Tongue (tissue), 2 donors: Measurements from ENCODE around the gene ATG13. TPM values are rescaled to one million over a fixed set of nuclear protein-coding genes. Genes with fewer than 3 reads are reported as not detected.
A peak's percentile ranks its signal among the peaks of the same experiment; 100 is the strongest.

Source experiments
- DNase-seq: peaks from one replicate; pipeline ENCODE4 v3.0.0-alpha.2; 2015
- total RNA-seq: library from RNA; depleted of rRNA; stranded (reverse); fragments of >200 nt; gene quantifications from one replicate; pipeline ENCODE4 v1.2.3, GENCODE V29; 2014

Gene ATG13
- total RNA-seq, 1 donor from 2014 or later = 56.8 TPM

DNA sequence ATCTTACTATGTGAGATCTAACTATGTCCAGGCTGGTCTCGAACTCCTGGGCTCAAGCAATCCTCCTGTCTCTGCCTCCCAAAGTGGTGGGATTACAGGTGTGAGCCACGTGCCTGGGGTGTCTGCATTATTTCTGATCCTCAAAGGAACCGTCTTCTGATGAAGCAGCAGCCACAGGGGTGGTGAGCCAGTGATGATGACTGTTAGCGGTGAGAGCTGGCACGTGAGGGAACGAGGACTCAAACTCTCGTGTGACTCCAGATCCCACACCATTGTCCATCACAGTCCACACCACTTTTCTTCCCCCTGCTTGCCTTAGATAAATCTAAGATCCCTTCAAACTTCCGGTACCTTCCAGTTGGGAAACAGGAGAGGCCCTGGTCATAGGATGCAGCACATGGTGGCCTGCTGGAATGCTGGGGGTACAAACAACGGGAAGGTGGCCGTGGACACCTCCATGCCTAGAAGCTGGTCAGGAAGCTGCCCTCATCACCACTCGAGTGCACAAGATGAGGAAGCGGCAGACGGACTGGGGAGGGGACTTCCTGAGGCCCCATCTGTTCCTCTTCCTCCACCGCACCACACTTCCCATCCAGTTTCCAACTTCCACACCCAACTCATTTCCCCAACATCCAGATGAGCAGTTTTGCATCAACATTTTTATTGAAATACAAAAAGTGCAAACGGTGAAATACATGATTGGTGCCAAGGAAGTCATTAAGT lies 59.2 kb downstream of the ATG13 start:
- no peak for DNase-seq

GRCh38 chr11:46677169-46677568 lies 59.8 kb downstream of the ATG13 start:
- no peak for DNase-seq

DNA sequence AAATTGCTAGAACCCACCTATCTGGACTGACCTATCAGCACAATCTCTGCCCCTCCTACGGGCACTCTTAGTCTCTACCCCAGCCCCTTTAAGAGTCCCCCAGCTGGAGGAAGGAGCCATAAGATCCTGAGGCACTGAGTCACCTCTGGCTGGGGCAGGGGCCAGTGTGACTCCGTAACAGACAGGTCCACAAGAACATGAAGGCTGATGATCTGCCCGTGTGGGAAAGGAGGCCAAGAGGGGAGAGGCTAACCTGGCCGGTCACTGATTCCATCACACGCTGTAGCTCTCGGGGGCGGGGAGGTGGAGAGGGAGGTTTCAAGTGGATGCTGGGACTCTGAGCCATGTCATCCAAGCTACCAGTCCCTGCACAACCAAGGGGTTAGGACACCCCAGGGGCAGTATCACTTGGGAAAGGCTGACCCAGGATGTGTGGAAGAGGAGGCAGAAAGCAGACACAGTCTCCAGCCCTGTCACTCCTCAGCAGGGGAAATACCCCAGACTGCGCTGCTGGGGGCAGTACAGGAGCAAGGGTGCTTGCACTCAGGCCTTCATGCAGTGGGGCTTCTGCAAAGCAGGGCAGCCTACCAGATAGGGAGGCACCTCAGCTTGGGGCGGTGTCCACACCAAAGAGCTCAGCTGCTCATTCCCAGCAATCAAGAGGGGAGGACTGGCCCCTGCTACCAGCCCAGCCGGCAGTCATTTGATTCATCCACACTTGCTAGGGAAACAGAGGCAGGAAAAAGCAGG lies 60.8 kb downstream of the ATG13 start:
- DNase-seq = no peak

- no peak for DNase-seq
Measured at GRCh38 chr11:46678741-46679130, 61.4 kb downstream of the ATG13 start.

DNA sequence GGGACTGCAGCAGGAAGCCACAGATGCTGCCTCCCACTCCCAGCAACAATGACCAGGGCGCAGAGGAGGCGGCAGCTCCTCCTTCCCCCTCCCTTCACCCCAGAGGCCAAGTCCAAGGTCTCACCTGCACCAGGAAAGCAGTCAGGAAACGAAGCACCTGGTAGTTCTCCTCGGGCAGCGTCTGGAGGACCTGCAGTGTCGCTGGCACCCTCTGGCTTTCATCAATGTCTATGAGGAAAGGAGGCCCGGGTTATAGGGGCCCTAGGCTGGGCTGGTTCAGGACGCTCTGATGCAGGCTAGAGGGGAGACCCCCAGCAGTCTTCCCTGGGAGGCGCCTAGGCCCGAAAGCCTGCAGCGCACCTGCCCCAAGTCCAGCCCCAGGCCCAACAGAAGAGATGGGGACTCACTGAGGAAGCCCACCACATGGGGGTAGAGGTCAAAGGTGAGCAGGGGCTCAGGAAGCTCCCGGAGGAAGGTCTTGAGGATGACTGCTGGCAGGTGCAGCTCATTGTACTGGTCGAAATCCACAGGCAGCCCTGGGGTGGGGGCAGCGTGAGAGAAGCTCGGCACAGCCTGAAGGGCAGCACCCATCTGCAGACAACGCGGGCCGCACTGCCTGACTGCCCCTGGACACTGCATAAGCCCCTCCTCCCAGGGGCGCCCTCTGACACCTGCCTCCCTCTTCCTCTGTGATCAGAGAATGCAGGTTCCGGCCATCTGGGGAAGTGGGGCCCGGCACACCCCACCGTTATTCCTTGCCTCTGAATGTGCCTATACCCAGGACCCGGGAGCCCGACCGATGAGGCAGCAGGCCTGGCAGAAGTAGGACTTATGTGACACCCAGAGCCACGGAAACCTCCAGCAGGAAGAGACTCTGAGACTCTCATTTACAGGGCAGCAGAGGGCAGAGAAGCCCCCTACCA lies 62.1 kb downstream of the ATG13 start:
- no peak for DNase-seq

- no peak for DNase-seq
Measured at GRCh38 chr11:46680164-46680760, 62.9 kb downstream of the ATG13 start.

GRCh38 chr11:46680815-46681214 lies 63.5 kb downstream of the ATG13 start:
- no peak for DNase-seq

- no peak for DNase-seq
Measured at GRCh38 chr11:46681814-46682213, 64.5 kb downstream of the ATG13 start.

- DNase-seq = no peak
Measured at GRCh38 chr11:46682773-46683752, 65.7 kb downstream of the ATG13 start.

- DNase-seq = no peak
Measured at GRCh38 chr11:46684367-46684766, 67.0 kb downstream of the ATG13 start.

DNA sequence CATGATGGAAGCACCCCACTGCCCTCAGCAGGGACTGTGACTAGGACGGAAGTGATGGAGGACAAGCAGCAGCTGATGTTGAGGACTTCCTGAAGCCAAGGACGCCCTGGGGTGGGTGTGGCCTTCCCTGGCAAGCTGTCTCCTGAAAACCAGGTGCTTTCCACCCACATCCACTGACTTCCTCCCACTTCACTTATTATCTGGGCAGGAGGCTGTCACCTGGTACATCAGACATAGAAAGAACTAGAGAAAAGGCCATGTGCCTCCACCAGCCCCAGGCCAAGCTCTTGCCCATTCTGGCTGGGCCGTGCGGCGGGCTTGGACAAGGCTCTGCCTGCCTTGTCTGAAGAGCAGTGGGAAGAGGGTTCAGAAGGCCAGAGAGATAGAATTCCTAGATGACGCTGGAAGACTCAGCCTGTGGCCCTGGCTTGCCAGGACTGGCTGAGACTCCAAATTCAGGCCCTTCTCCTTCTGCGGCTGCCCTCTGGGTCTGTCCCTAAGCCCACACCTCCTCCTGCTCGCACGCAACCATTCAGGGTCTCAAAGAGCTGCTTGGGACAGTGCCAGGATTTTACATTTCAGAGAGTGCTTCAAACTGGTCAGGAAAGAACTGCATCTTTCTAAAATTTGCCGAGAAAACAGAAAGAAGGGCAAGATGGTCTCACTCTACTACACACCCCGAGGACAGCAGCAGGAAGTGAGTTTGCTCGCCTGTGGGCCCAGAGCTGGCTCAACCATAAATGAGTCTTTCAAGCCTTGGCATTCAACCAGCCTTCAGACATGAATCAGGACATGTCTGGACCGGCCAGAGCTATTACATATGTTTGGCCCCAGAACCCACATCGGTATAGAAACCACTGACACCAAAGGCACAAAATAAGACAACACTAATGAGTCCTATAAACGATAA lies 69.8 kb downstream of the ATG13 start:
- peak; percentile 18 for DNase-seq

- no peak for DNase-seq
Measured at GRCh38 chr11:46690702-46691101, 73.3 kb downstream of the ATG13 start.

DNA sequence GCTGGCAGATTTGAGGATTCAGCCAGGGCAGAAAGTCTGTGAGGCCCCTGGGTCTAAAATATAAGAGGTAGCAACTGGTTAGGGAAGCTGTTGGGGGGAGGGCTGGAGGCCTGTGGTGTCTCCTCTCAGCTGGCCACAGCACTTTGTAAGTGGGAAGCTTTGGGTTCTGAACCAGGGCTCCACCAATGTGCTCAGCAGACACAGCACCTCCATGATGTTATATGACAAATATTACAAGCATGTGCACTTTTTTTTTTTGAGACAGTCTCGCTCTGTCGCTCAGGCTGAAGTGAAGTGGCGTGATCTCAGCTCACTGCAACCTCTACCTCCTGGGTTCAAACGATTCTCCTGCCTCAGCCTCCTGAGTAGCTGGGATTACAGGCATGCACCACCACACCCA lies 75.1 kb downstream of the ATG13 start:
- DNase-seq = no peak

DNA sequence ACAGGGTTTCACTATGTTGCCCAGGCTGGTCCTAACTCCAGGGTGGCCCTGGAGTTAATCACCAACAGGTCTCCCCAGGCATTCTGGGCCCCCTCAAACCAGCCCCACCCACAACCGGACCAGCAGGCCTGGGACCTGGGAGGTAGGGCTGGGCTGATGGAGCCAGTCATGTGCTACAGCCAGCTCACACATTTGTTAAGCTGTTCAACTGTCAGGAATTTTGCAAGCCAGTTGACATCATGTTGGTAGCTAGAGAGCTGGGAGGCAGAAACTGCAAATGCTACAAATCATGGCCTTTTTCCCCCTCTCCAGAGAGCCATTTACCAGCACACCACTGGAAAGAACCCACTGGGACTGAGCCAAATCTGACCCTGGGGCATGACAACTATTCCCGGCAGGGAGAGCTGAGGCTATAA lies 76.3 kb downstream of the ATG13 start:
- no peak for DNase-seq

DNA sequence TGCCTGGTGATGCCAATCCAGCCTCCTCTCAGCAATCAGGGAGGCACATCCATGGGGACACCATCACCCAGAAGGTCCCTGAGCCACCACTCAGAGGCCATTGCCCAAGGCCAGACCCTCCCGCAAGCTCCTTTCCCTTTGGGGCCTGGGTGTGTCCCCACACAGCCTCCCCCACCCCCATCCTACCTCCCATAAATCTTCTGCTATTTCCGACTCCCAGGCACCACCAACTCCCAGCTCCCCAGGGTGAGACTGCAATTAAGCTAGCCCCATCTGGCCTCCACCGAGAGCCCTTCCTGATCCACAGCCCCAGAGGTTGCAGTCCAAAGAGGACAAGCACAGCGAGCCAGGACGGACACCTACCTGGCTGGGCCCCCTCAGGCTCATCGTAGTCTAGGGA lies 76.7 kb downstream of the ATG13 start:
- no peak for DNase-seq

GRCh38 chr11:46694607-46695006 lies 77.3 kb downstream of the ATG13 start:
- DNase-seq = no peak

DNA sequence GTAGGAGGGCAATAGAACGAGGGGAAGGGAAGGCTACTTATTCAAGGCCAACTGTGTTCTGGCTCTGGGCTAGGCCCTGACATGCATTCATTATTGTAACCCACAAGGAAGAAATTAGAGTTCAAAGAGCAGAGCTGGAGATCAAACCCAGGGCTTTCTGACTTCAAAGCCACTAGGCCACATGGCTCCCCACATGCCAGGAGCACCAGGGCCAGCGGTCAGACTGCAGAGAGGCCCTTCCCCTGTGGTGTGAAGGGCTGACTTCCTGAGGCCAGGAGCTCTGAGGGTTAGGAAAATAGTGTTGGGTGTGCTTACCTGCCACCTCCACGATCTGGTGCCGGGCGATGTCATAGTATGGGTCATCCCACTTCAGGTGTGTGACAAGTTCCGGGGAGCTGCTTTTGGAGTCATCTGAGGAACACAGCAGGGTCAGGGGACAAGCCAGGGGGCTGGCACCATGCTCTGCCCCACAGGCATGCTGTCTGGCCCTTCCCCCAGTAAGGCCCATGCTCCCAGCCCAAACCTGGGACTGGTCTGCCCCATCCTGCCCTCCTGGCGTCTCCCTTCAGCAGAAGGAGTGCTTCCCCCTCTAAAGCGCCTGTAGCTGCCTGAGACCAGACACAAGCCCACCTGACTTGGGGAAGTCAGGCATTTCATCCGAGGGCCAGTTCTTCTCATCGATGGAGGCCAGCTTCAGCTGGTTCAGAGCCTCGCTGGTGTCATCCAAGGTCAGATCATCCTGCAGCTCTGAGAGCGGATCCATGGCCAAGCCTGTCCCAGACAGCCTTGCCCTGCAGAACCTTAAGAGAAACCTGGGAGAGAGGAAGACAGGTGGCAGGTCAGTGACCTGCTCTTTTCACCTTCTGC lies 78.2 kb downstream of the ATG13 start:
- no peak for DNase-seq

DNA sequence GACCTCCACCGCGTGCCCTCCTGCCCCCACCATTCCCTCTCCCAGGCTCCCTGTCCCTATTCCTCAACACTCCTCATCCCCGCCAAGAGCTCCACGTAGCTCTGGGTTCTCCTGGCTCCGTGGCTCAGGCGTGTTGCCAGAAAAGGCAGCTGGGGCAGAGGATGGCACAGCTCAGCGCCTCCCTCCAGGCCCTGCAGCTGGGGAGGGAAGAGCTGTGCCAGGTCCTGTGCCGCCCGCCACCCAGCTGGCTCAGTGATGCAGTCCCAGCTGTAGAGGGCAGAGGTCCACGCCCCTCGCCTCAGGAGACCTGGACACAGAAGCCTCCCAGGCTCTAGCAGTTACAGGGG lies 78.8 kb downstream of the ATG13 start:
- DNase-seq = peak; percentile 94

- DNase-seq = no peak
Measured at GRCh38 chr11:46697303-46697702, 80.0 kb downstream of the ATG13 start.
